Measurements from ENCODE around the gene ZNF622.

DNA sequence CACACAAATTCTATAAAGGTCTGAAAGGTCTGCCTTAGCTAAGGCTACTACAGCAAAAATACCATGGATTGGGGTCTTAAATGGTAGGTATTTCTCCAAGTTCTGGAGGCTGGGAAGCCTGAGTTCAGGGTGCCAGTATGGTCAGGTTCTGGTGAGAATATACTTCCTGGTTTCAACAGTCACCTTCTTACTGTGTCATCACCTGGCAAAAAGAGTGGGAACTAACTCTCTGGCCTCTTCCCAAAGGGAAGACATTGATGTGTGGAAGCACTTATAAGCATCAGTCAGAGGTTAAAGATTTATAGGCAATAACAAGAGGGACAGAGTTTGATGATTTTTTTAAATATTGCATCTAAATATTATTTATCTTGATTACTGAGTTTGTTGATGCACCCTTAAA lies 53.0 kb downstream of the ZNF622 start:
- TF ChIP-seq, protein P1, sequence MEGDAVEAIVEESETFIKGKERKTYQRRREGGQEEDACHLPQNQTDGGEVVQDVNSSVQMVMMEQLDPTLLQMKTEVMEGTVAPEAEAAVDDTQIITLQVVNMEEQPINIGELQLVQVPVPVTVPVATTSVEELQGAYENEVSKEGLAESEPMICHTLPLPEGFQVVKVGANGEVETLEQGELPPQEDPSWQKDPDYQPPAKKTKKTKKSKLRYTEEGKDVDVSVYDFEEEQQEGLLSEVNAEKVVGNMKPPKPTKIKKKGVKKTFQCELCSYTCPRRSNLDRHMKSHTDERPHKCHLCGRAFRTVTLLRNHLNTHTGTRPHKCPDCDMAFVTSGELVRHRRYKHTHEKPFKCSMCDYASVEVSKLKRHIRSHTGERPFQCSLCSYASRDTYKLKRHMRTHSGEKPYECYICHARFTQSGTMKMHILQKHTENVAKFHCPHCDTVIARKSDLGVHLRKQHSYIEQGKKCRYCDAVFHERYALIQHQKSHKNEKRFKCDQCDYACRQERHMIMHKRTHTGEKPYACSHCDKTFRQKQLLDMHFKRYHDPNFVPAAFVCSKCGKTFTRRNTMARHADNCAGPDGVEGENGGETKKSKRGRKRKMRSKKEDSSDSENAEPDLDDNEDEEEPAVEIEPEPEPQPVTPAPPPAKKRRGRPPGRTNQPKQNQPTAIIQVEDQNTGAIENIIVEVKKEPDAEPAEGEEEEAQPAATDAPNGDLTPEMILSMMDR (IDR thresholded peaks at IDR 0.05), result no peak
- TF ChIP-seq POLR2A (IDR thresholded peaks at IDR 0.05), result no peak
